DMS79 treated with DMSO at 0.1 percent for 48 hours (cell line): Measurements from ENCODE around the gene NLGN1.
"Not testable (repeated sequence)": the region's sequence is repeated elsewhere in the genome, so short reads cannot be mapped to it uniquely, and the experiment has no call there.

Experiments used
- DNase-seq: peaks from one replicate; lab custom pipeline; 2025; lab: John Stamatoyannopoulos, UW

Gene NLGN1

DNA sequence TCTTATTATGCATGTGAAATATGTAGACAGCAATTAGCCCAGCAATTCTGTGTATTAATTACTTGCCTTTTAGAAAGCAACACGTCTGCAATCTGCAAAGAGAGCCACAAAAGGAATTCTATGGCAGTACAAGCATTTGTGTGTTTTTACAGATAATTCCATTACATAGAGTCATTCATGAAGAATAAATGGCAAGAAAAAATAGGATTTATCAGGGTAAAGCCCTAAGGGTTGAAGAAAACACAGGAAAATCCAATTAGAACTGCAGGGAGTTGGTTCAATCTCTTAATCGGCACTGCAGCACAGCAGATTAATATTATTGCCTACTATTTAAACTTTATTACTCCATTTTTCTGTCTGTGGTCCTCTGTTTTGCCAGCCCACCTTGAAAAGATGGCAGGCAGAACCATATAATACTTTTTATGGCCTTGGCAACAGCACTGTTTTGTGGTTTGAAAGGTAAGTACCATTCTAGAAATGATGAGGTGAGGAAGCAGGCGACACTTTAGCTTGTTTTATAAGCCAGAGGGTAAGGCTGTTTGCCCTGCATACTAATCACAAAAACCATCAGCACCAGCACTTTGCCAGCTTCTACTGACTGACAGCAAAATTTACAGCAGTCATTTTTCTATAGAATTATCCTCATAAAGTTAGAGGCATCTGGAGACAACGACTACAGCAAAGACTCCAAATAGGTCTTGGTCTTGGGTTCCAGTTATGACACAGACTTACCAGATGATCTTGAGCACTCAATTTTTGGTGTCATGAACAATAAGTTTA lies 823.4 kb downstream of the NLGN1 start:
- no peak for DNase-seq

DNA sequence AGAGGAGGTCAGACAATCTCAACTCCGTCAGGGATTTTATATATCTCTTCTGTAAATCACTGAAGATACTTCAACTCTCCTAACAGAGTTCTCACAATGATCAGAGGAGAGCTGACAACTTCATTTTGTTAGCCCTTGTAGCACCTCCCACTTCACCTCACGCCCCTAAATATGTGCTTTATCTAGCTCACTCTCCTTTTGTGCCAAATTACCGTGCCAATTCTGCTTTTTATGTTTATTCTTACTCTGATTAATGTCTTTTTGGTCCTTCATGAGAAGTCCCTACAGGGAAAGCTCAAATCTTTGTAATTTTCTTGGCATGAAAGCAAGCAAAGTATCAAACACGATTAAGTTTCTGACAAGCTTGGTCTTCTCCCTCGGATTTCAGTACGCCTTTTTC lies 825.5 kb downstream of the NLGN1 start:
- no peak for DNase-seq

GRCh38 chr3:174223626-174224025 lies 826.1 kb downstream of the NLGN1 start:
- no peak for DNase-seq

- no peak for DNase-seq
Observed at GRCh38 chr3:174229916-174230315, 832.4 kb downstream of the NLGN1 start.

GRCh38 chr3:174232028-174232657 lies 834.6 kb downstream of the NLGN1 start:
- not testable (repeated sequence) for DNase-seq

- no peak for DNase-seq
Observed at GRCh38 chr3:174232658-174233429, 835.3 kb downstream of the NLGN1 start.

DNA sequence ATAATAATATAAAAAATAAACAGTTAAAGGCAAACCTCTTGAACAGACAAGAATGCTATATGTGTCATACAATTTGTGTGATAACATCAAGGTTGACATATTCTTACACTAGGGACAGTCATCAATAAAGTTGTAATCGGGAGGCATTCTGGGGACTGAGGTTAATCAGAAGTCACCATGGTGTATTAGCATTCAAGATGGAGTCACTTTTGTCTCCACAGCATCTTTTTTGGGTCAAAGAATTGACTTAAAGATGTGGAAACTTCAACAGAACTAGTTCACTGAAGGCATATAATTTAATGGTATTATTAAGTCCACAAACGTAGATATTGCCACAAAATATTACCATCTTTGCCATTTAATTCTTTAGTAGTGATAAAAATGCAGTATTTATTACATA lies 836.0 kb downstream of the NLGN1 start:
- DNase-seq: no peak

GRCh38 chr3:174242311-174243041 lies 844.9 kb downstream of the NLGN1 start:
- DNase-seq: no peak

DNA sequence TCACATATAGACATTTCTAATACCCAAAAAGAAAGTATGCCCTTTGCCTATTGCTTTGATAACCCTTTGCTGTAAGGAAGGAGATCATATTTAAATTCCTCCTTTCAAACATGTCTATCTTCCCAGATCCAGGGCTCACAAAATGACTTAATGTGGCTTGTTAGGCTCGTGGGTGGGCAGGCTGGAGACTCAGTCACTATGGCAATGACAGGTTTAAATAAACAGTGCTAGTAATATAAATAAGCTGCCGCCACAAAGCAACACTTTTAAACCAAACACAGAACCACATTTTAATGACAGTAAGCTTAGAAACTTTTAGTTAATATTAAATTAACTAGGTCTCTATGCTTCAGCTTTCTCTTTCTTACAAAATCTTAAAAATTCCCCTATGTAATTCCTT lies 845.6 kb downstream of the NLGN1 start:
- no peak for DNase-seq

DNA sequence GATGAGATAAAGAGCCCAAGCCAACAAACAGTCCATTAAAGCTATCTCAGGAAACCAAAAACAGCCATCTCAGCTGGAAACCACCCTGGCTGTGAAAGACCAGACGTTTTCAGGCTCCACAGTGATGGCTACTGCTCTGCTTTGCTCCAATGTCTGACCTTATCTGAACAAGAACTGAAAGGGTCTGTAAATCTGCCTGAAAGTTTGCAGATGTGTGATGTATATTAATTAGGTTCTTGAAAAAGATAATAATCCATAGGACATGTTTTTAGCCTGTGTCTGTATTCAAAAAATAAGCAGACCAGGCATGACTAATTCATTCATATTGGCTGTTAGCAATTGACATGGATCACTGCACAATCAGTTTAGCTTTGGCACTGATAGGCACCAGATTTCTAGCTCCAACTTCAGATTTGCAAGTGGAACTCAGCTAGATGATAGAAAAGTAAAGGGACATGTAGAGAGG lies 850.2 kb downstream of the NLGN1 start:
- no peak for DNase-seq

GRCh38 chr3:174251681-174252080 lies 854.1 kb downstream of the NLGN1 start:
- no peak for DNase-seq

- DNase-seq: no peak
Observed at GRCh38 chr3:174253196-174253823, 855.8 kb downstream of the NLGN1 start.

DNA sequence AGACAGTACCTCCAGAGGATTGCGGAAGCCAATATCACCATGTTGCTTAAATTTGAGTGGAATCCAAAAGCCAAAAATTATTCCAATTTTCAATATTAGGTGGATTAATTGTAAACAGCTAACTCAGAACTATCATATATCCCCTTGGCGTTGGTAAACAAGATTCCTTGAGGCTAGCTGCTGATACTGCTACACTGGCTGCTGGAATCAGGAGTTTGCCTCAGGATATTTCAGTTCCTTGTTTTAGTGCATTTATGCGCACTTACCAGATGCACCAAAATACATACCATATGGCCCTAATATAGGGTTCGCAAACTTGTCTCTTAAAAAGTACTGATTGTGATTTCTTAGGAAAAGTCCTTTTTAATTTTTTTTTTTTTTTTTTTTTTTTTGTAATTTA lies 856.4 kb downstream of the NLGN1 start:
- no peak for DNase-seq

DNA sequence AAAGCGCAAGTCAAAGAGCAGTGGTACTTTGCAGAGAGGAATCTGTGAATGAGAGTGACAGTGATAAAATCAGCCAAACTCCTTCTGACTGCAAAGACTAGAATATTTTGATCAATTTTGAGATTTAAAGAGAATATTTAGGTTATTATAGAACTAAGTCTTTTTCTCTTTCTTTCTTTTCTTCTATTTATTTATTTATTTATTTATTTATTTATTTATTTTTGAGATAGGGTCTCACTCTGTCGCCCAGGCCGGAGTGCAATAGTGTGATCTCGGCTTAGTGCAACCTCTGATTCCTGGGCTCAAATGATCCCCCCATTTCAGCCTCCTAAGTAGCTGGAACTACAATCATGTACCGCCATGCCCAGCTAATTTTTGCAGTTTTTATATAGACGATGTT lies 857.9 kb downstream of the NLGN1 start:
- no peak for DNase-seq

GRCh38 chr3:174266476-174266875 lies 868.9 kb downstream of the NLGN1 start:
- DNase-seq: no peak

- DNase-seq: no peak
Observed at GRCh38 chr3:174268061-174268460, 870.5 kb downstream of the NLGN1 start.

DNA sequence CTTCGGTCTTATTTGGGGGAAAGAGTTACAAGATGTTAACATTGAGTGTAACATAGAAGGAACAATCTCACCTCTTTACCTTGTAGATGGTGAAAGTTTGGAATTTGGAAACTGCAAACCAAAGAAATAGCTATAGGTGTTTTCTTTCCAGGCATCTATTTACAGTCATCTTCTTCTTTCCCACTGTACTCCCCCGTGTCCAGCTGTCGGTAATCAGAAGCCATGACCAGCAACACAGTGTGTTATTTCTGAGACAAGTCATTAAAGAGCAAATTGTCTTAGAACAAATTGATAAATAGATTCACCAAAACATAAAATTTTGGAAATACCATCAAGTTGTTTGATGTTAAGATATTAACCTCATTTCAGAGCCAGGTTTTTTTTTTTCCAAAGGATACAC lies 871.0 kb downstream of the NLGN1 start:
- DNase-seq: no peak

- DNase-seq: no peak
Observed at GRCh38 chr3:174270841-174271240, 873.3 kb downstream of the NLGN1 start.

DNA sequence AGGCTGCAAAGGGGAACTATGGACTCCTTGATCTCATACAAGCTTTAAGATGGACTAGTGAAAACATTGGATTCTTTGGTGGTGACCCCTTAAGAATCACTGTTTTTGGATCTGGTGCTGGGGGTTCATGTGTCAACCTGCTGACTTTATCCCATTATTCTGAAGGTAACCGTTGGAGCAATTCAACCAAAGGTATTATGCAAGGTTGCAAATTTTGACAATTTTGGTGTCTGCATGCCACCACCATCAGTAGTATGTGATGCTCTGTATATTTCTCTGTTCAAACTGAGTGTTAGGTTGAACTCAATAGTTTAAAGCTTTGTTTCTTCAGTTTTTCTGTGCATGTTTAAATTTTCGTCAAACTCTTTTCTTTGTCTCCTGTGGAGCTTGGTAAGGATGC lies 877.8 kb downstream of the NLGN1 start:
- no peak for DNase-seq

DNA sequence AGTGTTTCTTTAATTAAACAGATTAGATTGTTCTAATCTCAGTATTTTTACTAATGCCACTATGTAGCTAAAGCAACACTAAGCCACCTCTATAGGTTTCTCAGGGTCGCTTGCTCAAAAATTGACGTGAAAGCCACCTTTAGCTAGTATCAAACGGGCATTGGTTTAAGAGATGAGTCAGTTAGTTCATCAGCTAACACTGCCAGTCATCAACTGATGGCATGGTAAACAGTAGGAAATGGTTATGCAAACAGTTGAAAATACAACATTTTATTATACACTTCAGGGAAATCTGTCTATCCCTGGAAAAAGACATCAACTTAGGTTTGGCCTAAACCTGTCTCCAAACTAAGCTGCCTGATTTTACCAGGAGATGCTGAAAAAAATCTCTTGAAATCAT lies 879.3 kb downstream of the NLGN1 start:
- DNase-seq: no peak

- no peak for DNase-seq
Observed at GRCh38 chr3:174278094-174278493, 880.5 kb downstream of the NLGN1 start.

DNA sequence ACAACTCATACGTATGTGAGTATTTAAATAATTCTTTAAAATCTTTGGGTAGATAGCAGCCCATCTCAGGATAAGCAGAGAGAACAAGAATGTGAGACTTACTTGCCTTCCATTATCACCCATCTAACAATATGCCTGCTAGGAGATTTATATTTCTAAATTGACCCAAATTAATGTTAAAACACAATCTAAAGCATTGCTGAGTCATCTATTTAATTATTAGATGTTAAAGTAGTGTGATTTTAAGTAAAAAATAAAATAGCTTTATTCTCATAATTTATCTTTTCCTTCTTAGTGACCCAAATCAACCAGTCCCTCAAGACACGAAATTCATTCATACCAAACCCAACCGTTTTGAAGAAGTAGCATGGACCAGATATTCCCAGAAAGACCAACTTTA lies 882.6 kb downstream of the NLGN1 start:
- DNase-seq: no peak
